Psoas muscle (tissue), 8 donors: Measurements from ENCODE around the gene SYNGR3. TPM values are rescaled to one million over a fixed set of nuclear protein-coding genes. Genes with fewer than 3 reads are reported as not detected.
"Not testable (repeated sequence)": the region's sequence is repeated elsewhere in the genome, so short reads cannot be mapped to it uniquely, and the experiment has no call there.

Experiments
- ATAC-seq, 4 donors: fragments of 200-7000 bp; cut with Tn5 transposase; one replicate each; pipeline ENCODE4 v1.9.1; 2020; ENCODE audit warnings: moderate library complexity in 3 of 4, mild to moderate bottlenecking in 2 of 4
- DNase-seq, 2 donors: peaks; one replicate each; pipeline ENCODE4 v3.0.0-alpha.2; 2020
- H3K27ac ChIP-seq: fragments of 200-600 bp; one replicate; pipeline ENCODE4 v1.8.0; 2022
- H3K27me3 ChIP-seq, 3 donors: fragments of 200-600 bp in 1 of 3; one replicate each; pipeline versions ENCODE4 v1.6.1 to v1.8.0; 2013 to 2022; ENCODE audit warnings: low read length in 2 of 3, mild to moderate bottlenecking in 2 of 3, moderate library complexity in 1 of 3; ENCODE audit not compliant: insufficient read depth in 3 of 3
- H3K36me3 ChIP-seq, 2 donors: fragments of 200-600 bp in 1 of 2; one replicate each; pipeline versions ENCODE4 v1.6.1 to v1.8.0; 2013 to 2022; ENCODE audit warnings: low read depth in 1 of 2, mild to moderate bottlenecking in 1 of 2, moderate library complexity in 1 of 2; ENCODE audit not compliant: insufficient read depth in 1 of 2
- H3K4me1 ChIP-seq: fragments of 200-600 bp; one replicate; pipeline ENCODE4 v1.8.0; 2022
- H3K4me3 ChIP-seq: fragments of 200-600 bp; one replicate; pipeline ENCODE4 v1.8.0; 2022; ENCODE audit warnings: mild to moderate bottlenecking
- H3K9me3 ChIP-seq: fragments of 200-600 bp; one replicate; pipeline ENCODE4 v1.8.0; 2022
- WGBS, 3 donors: extraction: QIAGEN DNeasy Blood & Tissue Kit; methylation state at CpG; one replicate each; pipeline versions ENCODE4 v1.1.6 to v1.1.7; 2013; 5-methylcytosine and 5-hydroxymethylcytosine counted together
- intact Hi-C, 2 donors: fragments of 100-400 bp; cut with DNase I; formaldehyde crosslinking; loops; one replicate each; pipeline versions ENCODE4 v1.11.0 to v1.14.2; 2022
- polyA plus RNA-seq, 3 donors: library from polyadenylated mRNA; stranded (reverse); fragments of 200-250 nt; gene quantifications; one replicate each; pipeline ENCODE4 v1.2.3, GENCODE V29; 2013
- total RNA-seq, 4 donors: library from RNA; stranded (reverse); fragmentation: NEBNext Ultra II Directional in 2 of 4; extraction: Animal tissue kit (Norgen Biotek cat#: 25700) in 2 of 4; gene quantifications; one replicate each; pipeline versions ENCODE4 v1.2.1 to v1.2.4, GENCODE V29; 2021 to 2023
- TF ChIP-seq, protein P1 (sequence below): fragments of 200-600 bp; IDR thresholded peaks from one replicate; pipeline ENCODE4 v1.8.0; 2022; ENCODE audit warnings: antibody characterized with exemption
- donor health status: healthy with polysubstance abuse.
- donor health status: DM: no; HTN: no; CAD: no; lungs with moderate emphysema.
- donor health status: Bipolar disorder and iron deficiency.
- donor health status: healthy.
- donor health status: DM: yes; HTN: yes; CAD: no.
- donor health status: DM: no; HTN: no; CAD: no.
- donor health status: DM: no; HTN: no; CAD: no.
- donor health status: DM: yes; HTN: yes; CAD: no.

SYNGR3 gene
- total and polyA plus RNA-seq, 7 donors = 0.24 to 0.85 (median 0.25) TPM; not detected in 1

DNA sequence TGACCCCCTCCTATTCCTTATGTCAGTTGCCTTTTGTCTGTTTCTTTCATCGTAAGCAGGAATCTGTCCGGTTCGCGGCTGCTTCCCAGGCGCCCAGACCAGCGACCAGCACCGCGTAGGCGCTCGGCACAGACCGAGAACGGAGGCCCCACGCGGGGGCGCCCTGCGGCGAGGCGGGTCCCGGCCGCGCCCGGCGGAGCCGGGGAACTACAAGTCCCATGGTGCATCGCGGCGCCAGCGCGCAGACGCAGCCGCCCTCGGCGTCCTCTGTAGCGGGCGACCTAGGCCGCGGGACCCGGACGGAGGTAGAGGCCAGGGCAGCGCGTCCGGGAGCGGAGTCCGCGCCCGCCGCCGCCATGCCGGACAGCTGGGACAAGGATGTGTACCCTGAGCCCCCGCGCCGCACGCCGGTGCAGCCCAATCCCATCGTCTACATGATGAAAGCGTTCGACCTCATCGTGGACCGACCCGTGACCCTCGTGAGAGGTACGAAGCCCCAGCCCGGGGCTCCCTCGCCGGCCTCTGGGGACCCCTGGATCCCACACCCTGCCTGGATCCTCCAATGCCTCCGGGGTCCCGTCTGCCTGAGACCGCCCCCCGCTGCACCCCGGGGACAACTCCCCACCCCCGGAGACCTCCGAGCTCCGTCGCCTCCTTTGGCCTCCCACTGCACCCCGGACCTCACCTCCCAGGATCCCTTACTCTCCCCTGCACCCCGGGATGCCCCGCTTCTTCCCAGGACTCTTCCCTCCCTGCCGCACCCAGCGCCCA, 30.3 kb upstream of the SYNGR3 start, which contains the start of gene NDUFB10:
Gene NDUFB10 (plus strand): TSS at position 270 of the 771 bp plus-strand sequence. CDS start 87 bp downstream, at position 357.
- peak; percentile 94 to 97 for DNase-seq
- Histone ChIP-seq H3K9me3 (no peaks in the 10 kb centered on the region), H3K4me3 (peak within 1 kb of the TSS; percentile 92), H3K36me3 (peaks cover 0 to 32% of the 10 kb centered on the region in 2 donors), H3K27ac (peak within 1 kb of the TSS; percentile 87), H3K27me3 (no peaks in the 10 kb centered on the region), H3K4me1 (peaks cover 27% of the 10 kb centered on the region)
- WGBS, 3 donors = 1% methylated on average over 70 to 79 of the region's 79 CpGs
- ATAC-seq = peak; percentile 85 to 89 (median 87)
- TF ChIP-seq, protein P1, sequence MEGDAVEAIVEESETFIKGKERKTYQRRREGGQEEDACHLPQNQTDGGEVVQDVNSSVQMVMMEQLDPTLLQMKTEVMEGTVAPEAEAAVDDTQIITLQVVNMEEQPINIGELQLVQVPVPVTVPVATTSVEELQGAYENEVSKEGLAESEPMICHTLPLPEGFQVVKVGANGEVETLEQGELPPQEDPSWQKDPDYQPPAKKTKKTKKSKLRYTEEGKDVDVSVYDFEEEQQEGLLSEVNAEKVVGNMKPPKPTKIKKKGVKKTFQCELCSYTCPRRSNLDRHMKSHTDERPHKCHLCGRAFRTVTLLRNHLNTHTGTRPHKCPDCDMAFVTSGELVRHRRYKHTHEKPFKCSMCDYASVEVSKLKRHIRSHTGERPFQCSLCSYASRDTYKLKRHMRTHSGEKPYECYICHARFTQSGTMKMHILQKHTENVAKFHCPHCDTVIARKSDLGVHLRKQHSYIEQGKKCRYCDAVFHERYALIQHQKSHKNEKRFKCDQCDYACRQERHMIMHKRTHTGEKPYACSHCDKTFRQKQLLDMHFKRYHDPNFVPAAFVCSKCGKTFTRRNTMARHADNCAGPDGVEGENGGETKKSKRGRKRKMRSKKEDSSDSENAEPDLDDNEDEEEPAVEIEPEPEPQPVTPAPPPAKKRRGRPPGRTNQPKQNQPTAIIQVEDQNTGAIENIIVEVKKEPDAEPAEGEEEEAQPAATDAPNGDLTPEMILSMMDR = peak; percentile 71
- intact Hi-C loops = no loop called here

DNA sequence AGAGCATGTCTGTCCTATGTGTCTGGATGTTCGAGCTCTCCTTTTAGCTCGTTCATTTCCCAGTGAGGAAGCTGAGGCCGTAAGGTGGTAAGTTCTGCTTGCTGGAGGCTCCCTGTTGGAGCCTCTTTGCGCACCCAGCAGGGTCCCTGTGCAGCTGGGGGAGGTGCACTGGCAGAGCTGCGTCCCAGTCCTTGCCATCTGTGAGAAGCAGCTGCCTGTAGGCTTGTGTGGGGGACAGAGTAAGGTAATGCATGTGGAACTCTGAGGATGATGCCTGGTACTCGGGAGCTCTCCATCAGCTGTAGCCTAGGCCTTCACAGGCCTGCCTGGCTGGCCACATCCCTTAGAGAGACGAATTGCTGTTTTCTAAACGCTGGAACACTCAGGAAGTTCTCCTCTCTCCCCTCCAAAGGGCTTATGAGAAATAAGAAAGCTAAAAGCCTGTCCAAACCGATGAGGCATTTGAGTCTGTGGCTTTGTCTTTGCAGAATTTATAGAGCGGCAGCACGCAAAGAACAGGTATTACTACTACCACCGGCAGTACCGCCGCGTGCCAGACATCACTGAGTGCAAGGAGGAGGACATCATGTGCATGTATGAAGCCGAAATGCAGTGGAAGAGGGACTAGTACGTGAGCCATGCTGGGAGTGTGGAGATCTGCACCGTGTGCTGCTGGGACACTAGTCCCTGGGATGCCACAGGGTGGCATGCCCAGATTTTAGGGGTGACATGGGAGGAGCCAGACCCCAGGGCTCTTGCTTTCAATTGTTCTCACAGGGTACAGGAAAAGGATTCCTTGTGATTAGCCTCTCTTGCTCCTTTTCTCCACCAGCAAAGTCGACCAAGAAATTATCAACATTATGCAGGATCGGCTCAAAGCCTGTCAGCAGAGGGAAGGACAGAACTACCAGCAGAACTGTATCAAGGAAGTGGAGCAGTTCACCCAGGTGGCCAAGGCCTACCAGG, 28.8 kb upstream of the SYNGR3 start:
- TF ChIP-seq, protein P1 = no peak
- intact Hi-C loops = no loop called here
- peaks cover 31% of the 10 kb centered on the region for H3K4me1 ChIP-seq

DNA sequence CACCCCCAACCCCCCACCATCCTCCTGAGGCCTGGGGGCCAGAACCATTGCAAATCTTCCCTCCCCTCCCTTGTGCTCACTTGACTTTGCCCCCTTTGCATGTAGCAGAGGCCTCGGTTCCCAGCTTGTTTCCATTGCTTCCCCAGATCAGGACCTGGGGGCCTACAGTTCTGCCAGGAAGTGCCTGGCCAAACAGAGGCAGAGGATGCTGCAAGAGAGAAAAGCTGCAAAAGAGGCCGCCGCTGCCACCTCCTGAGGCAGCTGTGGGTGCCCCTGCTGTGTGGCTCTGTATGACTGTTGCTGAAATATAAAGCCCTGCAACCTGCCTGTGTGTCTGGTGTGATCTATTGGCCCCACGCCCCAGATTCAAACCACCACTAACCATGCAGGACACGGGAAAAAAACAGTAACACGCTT, 28.1 kb upstream of the SYNGR3 start:
- Histone ChIP-seq H3K27ac (no peak overlapping the region), H3K4me1 (peaks cover 34% of the 10 kb centered on the region), H3K9me3 (no peaks in the 10 kb centered on the region), H3K27me3 (no peaks in the 10 kb centered on the region), H3K4me3 (no peak overlapping the region), H3K36me3 (peaks cover 0 to 32% of the 10 kb centered on the region in 2 donors)
- TF ChIP-seq, protein P1 = no peak
- ATAC-seq (no peak), DNase-seq (no peak)
- WGBS, 3 donors = 47 to 64% (median 52%) methylated on average over 6 of the region's 6 CpGs
- intact Hi-C loops = no loop called here

More for the DNA sequence above, 28.8 kb upstream of the SYNGR3 start:
- no peak for ATAC-seq
- Histone ChIP-seq H3K27ac (peak overlapping the region; percentile 87), H3K4me3 (peak overlapping the region; percentile 92), H3K27me3 (no peaks in the 10 kb centered on the region), H3K9me3 (no peaks in the 10 kb centered on the region), H3K36me3 (peaks cover 0 to 32% of the 10 kb centered on the region in 2 donors)
- 40 to 49% (median 41%) methylated on average over 20 of the region's 20 CpGs for WGBS, 3 donors
- no peak for DNase-seq

DNA sequence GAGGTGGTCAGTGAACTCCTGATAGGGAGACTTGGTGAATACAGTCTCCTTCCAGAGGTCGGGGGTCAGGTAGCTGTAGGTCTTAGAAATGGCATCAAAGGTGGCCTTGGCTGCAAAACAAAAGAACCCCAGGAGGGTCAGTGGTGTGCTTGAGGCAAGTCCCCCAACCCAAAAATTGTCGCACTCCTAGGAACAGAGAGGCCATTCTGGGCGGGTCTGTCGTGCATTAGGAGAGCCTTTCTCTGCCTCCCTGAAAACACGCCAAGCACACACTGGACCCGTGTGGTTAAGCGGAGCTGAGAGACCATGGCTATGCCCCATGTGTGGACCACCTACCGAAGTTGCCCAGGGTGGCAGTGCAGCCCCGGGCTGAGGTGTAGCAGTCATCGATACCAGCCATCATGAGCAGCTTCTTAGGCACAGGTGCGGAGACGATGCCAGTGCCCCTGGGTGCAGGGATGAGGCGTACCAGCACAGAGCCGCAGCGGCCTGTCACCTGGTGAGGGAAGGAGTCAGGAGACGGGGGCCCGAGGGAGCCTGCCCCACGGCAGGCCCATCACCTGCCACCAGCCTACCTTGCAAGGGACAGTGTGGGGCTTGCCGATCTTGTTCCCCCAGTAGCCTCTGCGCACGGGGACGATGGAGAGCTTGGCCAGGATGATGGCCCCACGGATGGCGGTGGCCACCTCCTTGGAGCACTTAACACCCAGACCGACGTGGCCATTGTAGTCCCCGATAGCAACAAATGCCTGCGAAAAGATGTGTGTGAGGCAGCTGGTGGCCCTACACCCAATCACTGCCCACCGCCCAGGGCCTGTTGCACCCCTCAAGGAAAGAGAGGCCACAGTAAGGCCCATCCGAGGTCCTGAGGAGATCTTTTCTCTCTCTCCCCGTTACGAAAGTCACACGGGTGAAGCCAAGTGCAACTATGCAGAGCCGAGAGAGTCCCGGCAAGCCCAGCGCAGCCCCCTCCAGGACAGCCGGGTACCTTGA, 27.3 kb upstream of the SYNGR3 start:
- DNase-seq, H3K27me3 ChIP-seq, intact Hi-C loops, ATAC-seq, H3K27ac ChIP-seq, H3K9me3 ChIP-seq: not testable (repeated sequence)
- Histone ChIP-seq H3K4me1 (peaks cover 34% of the 10 kb centered on the region), H3K36me3 (peaks cover 0 to 32% of the 10 kb centered on the region in 2 donors), H3K4me3 (peak overlapping the region; percentile 78)
- 81 to 82% (median 81%) methylated on average over 29 to 37 of the region's 37 CpGs for WGBS, 3 donors
